ENCODE data around the gene KCNIP1. TPM values are rescaled to one million over a fixed set of nuclear protein-coding genes. Genes with fewer than 3 reads are reported as not detected.

Gene KCNIP1
- polyA plus RNA-seq, 1 donor (not counting 4 experiments of a cell fraction or from before 2014, with no cell fraction given): not detected

DNA sequence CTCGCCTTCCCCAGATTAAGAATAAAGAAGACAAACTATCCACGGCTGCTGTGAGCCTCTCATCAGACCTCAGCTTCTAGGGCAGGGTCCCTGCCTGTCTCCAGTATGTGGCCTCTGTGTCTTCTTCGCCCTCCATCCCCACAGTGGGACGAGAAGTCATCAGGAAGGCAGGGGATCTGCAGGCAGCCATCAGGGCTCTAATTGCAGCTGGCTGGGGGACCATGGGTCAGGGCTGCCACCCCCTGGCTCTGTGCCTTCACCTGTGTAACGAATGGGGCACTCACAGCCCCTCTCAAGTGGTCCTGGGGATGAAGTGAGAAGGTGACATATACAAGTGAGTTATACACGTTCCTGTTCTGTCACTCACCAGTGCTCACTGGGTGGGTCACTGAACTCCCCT lies 139.8 kb downstream of the KCNIP1 start:
- H3K9me3 ChIP-seq (ENCODE audit: control insufficient read depth, low read depth, low read length): no peaks in the 10 kb centered on the region
- no peak overlapping the region for H2AFZ ChIP-seq (ENCODE audit: control insufficient read depth, low read length)
- no peaks in the 10 kb centered on the region for H3K4me1 ChIP-seq (ENCODE audit: control insufficient read depth, extremely low read depth, insufficient read depth, low read length)
- H3K79me2 ChIP-seq (ENCODE audit: control insufficient read depth, insufficient read depth, low read length): no peaks in the 10 kb centered on the region
- H3K27ac ChIP-seq (ENCODE audit: control insufficient read depth, insufficient read depth, low read length): no peak overlapping the region
- no peaks in the 10 kb centered on the region for H3K9me1 ChIP-seq (ENCODE audit: control insufficient read depth, extremely low read depth, insufficient read depth, low read length)
- FAIRE-seq (no peak), DNase-seq (ENCODE audit: low read depth, low spot score) (no peak)
- H3K9ac ChIP-seq (ENCODE audit: control insufficient read depth, extremely low read depth, insufficient read depth, low read length): no peak overlapping the region
- H3K4me3 ChIP-seq (ENCODE audit: control insufficient read depth in 2 of 3, extremely low read depth in 1 of 3, insufficient read depth in 2 of 3, low read depth in 1 of 3, low read length in 3 of 3): no peak overlapping the region
- no peaks in the 10 kb centered on the region for H3K27me3 ChIP-seq (ENCODE audit: control insufficient read depth, extremely low read depth, insufficient read depth, low read length)
- TF ChIP-seq EZH2 (IDR thresholded peaks at IDR 0.05; ENCODE audit: low read length): no peak
- TF ChIP-seq, protein P1, sequence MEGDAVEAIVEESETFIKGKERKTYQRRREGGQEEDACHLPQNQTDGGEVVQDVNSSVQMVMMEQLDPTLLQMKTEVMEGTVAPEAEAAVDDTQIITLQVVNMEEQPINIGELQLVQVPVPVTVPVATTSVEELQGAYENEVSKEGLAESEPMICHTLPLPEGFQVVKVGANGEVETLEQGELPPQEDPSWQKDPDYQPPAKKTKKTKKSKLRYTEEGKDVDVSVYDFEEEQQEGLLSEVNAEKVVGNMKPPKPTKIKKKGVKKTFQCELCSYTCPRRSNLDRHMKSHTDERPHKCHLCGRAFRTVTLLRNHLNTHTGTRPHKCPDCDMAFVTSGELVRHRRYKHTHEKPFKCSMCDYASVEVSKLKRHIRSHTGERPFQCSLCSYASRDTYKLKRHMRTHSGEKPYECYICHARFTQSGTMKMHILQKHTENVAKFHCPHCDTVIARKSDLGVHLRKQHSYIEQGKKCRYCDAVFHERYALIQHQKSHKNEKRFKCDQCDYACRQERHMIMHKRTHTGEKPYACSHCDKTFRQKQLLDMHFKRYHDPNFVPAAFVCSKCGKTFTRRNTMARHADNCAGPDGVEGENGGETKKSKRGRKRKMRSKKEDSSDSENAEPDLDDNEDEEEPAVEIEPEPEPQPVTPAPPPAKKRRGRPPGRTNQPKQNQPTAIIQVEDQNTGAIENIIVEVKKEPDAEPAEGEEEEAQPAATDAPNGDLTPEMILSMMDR (optimal IDR thresholded peaks at IDR 0.05 in 1 of 3, IDR thresholded peaks at IDR 0.05 in 1 of 3, conservative IDR thresholded peaks at IDR 0.05 in 1 of 3; ENCODE audit: extremely low read depth in 1 of 3, insufficient read depth in 2 of 3, low read length in 3 of 3): no peak
- no peaks in the 10 kb centered on the region for H4K20me1 ChIP-seq (ENCODE audit: control insufficient read depth, extremely low read depth, insufficient read depth, low read length)
- no peaks in the 10 kb centered on the region for H3K36me3 ChIP-seq (ENCODE audit: control insufficient read depth in 2 of 2, extremely low read depth in 1 of 2, insufficient read depth in 2 of 2, low read length in 2 of 2)
- dilution Hi-C loops (cut with MboI; ENCODE audit: extremely low pct_ligation_motif_present, low sequenced_read_pairs): no loop called here
- no peak overlapping the region for H3K4me2 ChIP-seq (ENCODE audit: control insufficient read depth, extremely low read depth, insufficient read depth, low read depth, low read length)

DNA sequence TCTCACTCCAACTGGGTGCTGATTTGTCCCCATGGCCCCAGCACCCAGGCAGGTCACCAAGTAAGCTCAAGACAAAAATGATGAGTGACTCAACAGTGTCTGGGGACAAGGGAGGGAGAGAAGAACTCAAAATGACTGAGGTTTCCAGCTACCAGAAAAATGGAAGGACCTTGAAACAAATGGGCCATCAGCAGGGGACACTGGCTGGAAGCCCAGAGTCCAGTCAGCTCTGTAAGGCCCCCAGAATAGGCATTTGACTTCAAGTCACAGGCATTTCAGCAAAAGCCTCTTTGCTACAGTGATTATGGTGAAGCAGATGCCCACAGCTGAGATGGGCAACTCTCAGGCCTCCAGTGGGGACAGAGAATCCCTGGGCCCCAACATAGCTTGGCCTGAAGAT lies 140.7 kb downstream of the KCNIP1 start:
- no peaks in the 10 kb centered on the region for H4K20me1 ChIP-seq (ENCODE audit: control insufficient read depth, extremely low read depth, insufficient read depth, low read length)
- H3K9me3 ChIP-seq (ENCODE audit: control insufficient read depth, low read depth, low read length): no peaks in the 10 kb centered on the region
- no peak overlapping the region for H3K4me3 ChIP-seq (ENCODE audit: control insufficient read depth in 2 of 3, extremely low read depth in 1 of 3, insufficient read depth in 2 of 3, low read depth in 1 of 3, low read length in 3 of 3)
- no peak overlapping the region for H3K9ac ChIP-seq (ENCODE audit: control insufficient read depth, extremely low read depth, insufficient read depth, low read length)
- dilution Hi-C loops (cut with MboI; ENCODE audit: extremely low pct_ligation_motif_present, low sequenced_read_pairs): no loop called here
- no peak for FAIRE-seq
- H3K27ac ChIP-seq (ENCODE audit: control insufficient read depth, insufficient read depth, low read length): no peak overlapping the region
- no peak for TF ChIP-seq EZH2 (IDR thresholded peaks at IDR 0.05; ENCODE audit: low read length)
- TF ChIP-seq, protein P1 (optimal IDR thresholded peaks at IDR 0.05 in 1 of 3, IDR thresholded peaks at IDR 0.05 in 1 of 3, conservative IDR thresholded peaks at IDR 0.05 in 1 of 3; ENCODE audit: extremely low read depth in 1 of 3, insufficient read depth in 2 of 3, low read length in 3 of 3): no peak
- H3K36me3 ChIP-seq (ENCODE audit: control insufficient read depth in 2 of 2, extremely low read depth in 1 of 2, insufficient read depth in 2 of 2, low read length in 2 of 2): no peaks in the 10 kb centered on the region
- no peaks in the 10 kb centered on the region for H3K79me2 ChIP-seq (ENCODE audit: control insufficient read depth, insufficient read depth, low read length)
- H3K4me2 ChIP-seq (ENCODE audit: control insufficient read depth, extremely low read depth, insufficient read depth, low read depth, low read length): no peak overlapping the region
- no peak overlapping the region for H2AFZ ChIP-seq (ENCODE audit: control insufficient read depth, low read length)
- H3K9me1 ChIP-seq (ENCODE audit: control insufficient read depth, extremely low read depth, insufficient read depth, low read length): no peaks in the 10 kb centered on the region
- H3K27me3 ChIP-seq (ENCODE audit: control insufficient read depth, extremely low read depth, insufficient read depth, low read length): no peaks in the 10 kb centered on the region
- H3K4me1 ChIP-seq (ENCODE audit: control insufficient read depth, extremely low read depth, insufficient read depth, low read length): no peaks in the 10 kb centered on the region
- DNase-seq (ENCODE audit: low read depth, low spot score): no peak

Measured in keratinocyte (primary cell).